Measurements from ENCODE around the gene PIEZO2.

Gene PIEZO2

GRCh38 chr18:10805587-10806118 is 343.7 kb downstream of the PIEZO2 start:
- no peak for DNase-seq (ENCODE audit: low read depth in 1 of 2, low spot score in 1 of 2)
- Histone ChIP-seq H3K27me3 (ENCODE audit: insufficient read depth, poor library complexity, severe bottlenecking) (peaks cover 3% of the 10 kb centered on the region), H3K27ac (replicated peaks) (no peak overlapping the region), H3K4me3 (replicated peaks; ENCODE audit: insufficient read depth, low read length) (no peak overlapping the region)
- TF ChIP-seq GABPA (IDR thresholded peaks at IDR 0.05; ENCODE audit: low read depth) (no peak), POLR2AphosphoS5 (IDR thresholded peaks at IDR 0.05; ENCODE audit: low read depth) (no peak), SPI1 (IDR thresholded peaks at IDR 0.05; ENCODE audit: borderline replicate concordance, low read depth) (no peak), CTCF (IDR thresholded peaks at IDR 0.05; ENCODE audit: insufficient read depth, low read length) (no peak), REST (IDR thresholded peaks at IDR 0.05; ENCODE audit: insufficient replicate concordance, low read depth) (no peak)

- DNase-seq (ENCODE audit: low read depth in 1 of 2, low spot score in 1 of 2), result no peak
- H3K27me3 ChIP-seq (ENCODE audit: insufficient read depth, poor library complexity, severe bottlenecking), result peaks cover 3% of the 10 kb centered on the region
- no peak overlapping the region for H3K27ac ChIP-seq (replicated peaks)
- TF ChIP-seq POLR2AphosphoS5 (IDR thresholded peaks at IDR 0.05; ENCODE audit: low read depth) (no peak), CTCF (IDR thresholded peaks at IDR 0.05; ENCODE audit: insufficient read depth, low read length) (no peak)
- H3K4me3 ChIP-seq (replicated peaks; ENCODE audit: insufficient read depth, low read length), result no peak overlapping the region
These were observed 345.2 kb downstream of the PIEZO2 start for GRCh38 chr18:10804126-10804525.

- Histone ChIP-seq H3K27ac (replicated peaks) (no peak overlapping the region), H3K4me3 (replicated peaks; ENCODE audit: insufficient read depth, low read length) (no peak overlapping the region), H3K27me3 (ENCODE audit: insufficient read depth, poor library complexity, severe bottlenecking) (peaks cover 3% of the 10 kb centered on the region)
- TF ChIP-seq GABPA (IDR thresholded peaks at IDR 0.05; ENCODE audit: low read depth) (no peak), REST (IDR thresholded peaks at IDR 0.05; ENCODE audit: insufficient replicate concordance, low read depth) (no peak), SPI1 (IDR thresholded peaks at IDR 0.05; ENCODE audit: borderline replicate concordance, low read depth) (no peak), POLR2AphosphoS5 (IDR thresholded peaks at IDR 0.05; ENCODE audit: low read depth) (no peak), CTCF (IDR thresholded peaks at IDR 0.05; ENCODE audit: insufficient read depth, low read length) (no peak)
- DNase-seq (ENCODE audit: low read depth in 1 of 2, low spot score in 1 of 2), result no peak
These were observed 350.4 kb downstream of the PIEZO2 start for GRCh38 chr18:10798727-10799550.
